ENCODE results near the gene TPI1.

DNA sequence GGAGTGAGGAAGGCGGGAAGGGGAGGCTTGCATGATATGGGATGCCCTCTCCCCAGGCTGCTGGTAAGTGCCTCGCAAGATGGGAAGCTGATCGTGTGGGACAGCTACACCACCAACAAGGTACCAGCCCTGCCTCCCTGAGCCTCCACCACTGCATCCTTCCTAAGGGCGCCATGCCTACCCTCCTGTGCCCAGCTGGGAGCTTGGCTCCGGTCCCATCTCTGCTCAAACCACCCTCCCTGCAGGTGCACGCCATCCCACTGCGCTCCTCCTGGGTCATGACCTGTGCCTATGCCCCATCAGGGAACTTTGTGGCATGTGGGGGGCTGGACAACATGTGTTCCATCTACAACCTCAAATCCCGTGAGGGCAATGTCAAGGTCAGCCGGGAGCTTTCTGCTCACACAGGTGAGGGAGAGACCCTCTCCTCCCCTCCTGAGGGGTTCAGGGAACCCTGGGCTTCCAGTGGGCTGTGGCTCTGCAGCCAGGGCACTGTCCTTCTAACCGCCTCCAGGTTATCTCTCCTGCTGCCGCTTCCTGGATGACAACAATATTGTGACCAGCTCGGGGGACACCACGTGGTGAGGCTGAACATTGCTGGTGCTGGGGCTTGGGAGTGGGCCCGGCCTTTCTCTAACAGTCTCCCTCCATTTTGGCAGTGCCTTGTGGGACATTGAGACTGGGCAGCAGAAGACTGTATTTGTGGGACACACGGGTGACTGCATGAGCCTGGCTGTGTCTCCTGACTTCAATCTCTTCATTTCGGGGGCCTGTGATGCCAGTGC is 24.0 kb upstream of the TPI1 start:
- TF ChIP-seq, protein P1, sequence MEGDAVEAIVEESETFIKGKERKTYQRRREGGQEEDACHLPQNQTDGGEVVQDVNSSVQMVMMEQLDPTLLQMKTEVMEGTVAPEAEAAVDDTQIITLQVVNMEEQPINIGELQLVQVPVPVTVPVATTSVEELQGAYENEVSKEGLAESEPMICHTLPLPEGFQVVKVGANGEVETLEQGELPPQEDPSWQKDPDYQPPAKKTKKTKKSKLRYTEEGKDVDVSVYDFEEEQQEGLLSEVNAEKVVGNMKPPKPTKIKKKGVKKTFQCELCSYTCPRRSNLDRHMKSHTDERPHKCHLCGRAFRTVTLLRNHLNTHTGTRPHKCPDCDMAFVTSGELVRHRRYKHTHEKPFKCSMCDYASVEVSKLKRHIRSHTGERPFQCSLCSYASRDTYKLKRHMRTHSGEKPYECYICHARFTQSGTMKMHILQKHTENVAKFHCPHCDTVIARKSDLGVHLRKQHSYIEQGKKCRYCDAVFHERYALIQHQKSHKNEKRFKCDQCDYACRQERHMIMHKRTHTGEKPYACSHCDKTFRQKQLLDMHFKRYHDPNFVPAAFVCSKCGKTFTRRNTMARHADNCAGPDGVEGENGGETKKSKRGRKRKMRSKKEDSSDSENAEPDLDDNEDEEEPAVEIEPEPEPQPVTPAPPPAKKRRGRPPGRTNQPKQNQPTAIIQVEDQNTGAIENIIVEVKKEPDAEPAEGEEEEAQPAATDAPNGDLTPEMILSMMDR (IDR thresholded peaks at IDR 0.05), result no peak
- TF ChIP-seq EP300 (IDR thresholded peaks at IDR 0.05), result no peak
- TF ChIP-seq POLR2A (IDR thresholded peaks at IDR 0.05), result no peak
